Loucy (cell line): Measurements from ENCODE around the gene AQP4.

Experiments
- H2AFZ ChIP-seq: fragments of 200-600 bp; sonication (generic); 2 replicates; pipeline ENCODE4 v1.6.0; 2016; ENCODE audit warnings: antibody characterized with exemption, mild to moderate bottlenecking, low read length, moderate library complexity
- H3F3A ChIP-seq: fragments of 200-600 bp; 2 replicates; pipeline ENCODE4 v1.6.0; 2016; ENCODE audit warnings: antibody characterized with exemption, low read depth, mild to moderate bottlenecking
- H3K27me3 ChIP-seq: fragments of 200-600 bp; sonication (generic); 2 replicates; pipeline ENCODE4 v1.6.1; 2014; ENCODE audit warnings: low read length, mild to moderate bottlenecking; ENCODE audit not compliant: insufficient read depth, poor library complexity, severe bottlenecking
- H3K36me3 ChIP-seq: fragments of 200-600 bp; sonication (generic); 2 replicates; pipeline ENCODE4 v1.6.1; 2016; ENCODE audit warnings: low read length; ENCODE audit not compliant: insufficient read depth
- H3K4me1 ChIP-seq: fragments of 200-600 bp; sonication (generic); 2 replicates; pipeline ENCODE4 v1.5.1; 2014; ENCODE audit warnings: low read length, mild to moderate bottlenecking; ENCODE audit not compliant: insufficient read depth, poor library complexity, severe bottlenecking
- H3K4me2 ChIP-seq: fragments of 200-600 bp; sonication (generic); 2 replicates; pipeline ENCODE4 v1.6.0; 2014; ENCODE audit warnings: antibody characterized with exemption, low read length, low read depth, mild to moderate bottlenecking; ENCODE audit not compliant: poor library complexity, severe bottlenecking
- H3K4me3 ChIP-seq: fragments of 200-600 bp; sonication (generic); 2 replicates; pipeline ENCODE4 v1.5.1; 2014; ENCODE audit warnings: low read length, mild to moderate bottlenecking, mixed read lengths; ENCODE audit not compliant: poor library complexity, severe bottlenecking
- H3K79me2 ChIP-seq: fragments of 200-600 bp; sonication (generic); 2 replicates; pipeline ENCODE4 v1.6.1; 2014; ENCODE audit warnings: low read length; ENCODE audit not compliant: insufficient read depth
- H3K9ac ChIP-seq: fragments of 200-600 bp; sonication (generic); 2 replicates; pipeline ENCODE4 v1.6.0; 2014; ENCODE audit warnings: mild to moderate bottlenecking, low read depth, low read length, moderate library complexity; ENCODE audit not compliant: poor library complexity, severe bottlenecking
- H3K9me2 ChIP-seq: fragments of 200-600 bp; sonication (generic); replicated peaks from 2 replicates; pipeline ENCODE4 v1.6.1; 2016; ENCODE audit warnings: low read depth, low read length, mixed read lengths
- H3K9me3 ChIP-seq: fragments of 200-600 bp; sonication (generic); 2 replicates; pipeline ENCODE4 v1.6.1; 2014; ENCODE audit warnings: mild to moderate bottlenecking, antibody characterized with exemption, low read length, low read depth; ENCODE audit not compliant: insufficient read depth
- H4K20me1 ChIP-seq: fragments of 200-600 bp; sonication (generic); 2 replicates; pipeline ENCODE4 v1.6.0; 2014; ENCODE audit warnings: antibody characterized with exemption, low read length, mild to moderate bottlenecking; ENCODE audit not compliant: insufficient read depth, poor library complexity, severe bottlenecking
- EZH2phosphoT487 ChIP-seq: fragments of 200-600 bp; IDR thresholded peaks from 2 replicates; pipeline ENCODE4 v1.6.1; 2018; ENCODE audit warnings: antibody characterized with exemption, mild to moderate bottlenecking, moderate library complexity, borderline replicate concordance
- TF ChIP-seq, protein P1 (sequence below): fragments of 200-600 bp; sonication (generic); conservative IDR thresholded peaks from 2 replicates; pipeline ENCODE4 v1.5.1; 2014; ENCODE audit warnings: mild to moderate bottlenecking, antibody characterized with exemption, low read length

Gene AQP4

DNA sequence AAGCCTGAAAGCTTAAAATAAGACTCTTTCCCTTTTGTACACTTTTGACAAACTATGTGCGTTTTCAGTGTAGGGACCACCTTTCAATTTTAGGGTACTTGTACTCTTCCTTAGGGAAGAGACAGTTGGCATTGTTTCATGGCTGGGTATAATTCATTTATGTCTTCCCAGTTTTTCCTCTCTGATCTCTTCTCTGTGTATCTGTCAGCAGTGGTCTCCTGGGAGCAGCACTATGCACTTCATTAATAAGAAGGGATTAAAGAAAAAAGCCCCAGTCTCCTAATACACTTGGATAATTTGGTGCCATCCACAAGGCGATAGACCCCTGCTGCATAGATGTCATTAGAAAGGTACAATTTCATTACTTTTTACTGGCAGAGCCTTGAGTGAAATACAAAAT lies 12.1 kb downstream of the AQP4 start:
- no peaks in the 10 kb centered on the region for H4K20me1 ChIP-seq
- no peak overlapping the region for H3K9ac ChIP-seq
- H3F3A ChIP-seq = no peaks in the 10 kb centered on the region
- no peaks in the 10 kb centered on the region for H3K79me2 ChIP-seq
- no peaks in the 10 kb centered on the region for H3K4me1 ChIP-seq
- no peaks in the 10 kb centered on the region for H3K27me3 ChIP-seq
- no peak for TF ChIP-seq EZH2phosphoT487
- TF ChIP-seq, protein P1, sequence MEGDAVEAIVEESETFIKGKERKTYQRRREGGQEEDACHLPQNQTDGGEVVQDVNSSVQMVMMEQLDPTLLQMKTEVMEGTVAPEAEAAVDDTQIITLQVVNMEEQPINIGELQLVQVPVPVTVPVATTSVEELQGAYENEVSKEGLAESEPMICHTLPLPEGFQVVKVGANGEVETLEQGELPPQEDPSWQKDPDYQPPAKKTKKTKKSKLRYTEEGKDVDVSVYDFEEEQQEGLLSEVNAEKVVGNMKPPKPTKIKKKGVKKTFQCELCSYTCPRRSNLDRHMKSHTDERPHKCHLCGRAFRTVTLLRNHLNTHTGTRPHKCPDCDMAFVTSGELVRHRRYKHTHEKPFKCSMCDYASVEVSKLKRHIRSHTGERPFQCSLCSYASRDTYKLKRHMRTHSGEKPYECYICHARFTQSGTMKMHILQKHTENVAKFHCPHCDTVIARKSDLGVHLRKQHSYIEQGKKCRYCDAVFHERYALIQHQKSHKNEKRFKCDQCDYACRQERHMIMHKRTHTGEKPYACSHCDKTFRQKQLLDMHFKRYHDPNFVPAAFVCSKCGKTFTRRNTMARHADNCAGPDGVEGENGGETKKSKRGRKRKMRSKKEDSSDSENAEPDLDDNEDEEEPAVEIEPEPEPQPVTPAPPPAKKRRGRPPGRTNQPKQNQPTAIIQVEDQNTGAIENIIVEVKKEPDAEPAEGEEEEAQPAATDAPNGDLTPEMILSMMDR = no peak
- H3K4me3 ChIP-seq = no peak overlapping the region
- H3K9me3 ChIP-seq = no peaks in the 10 kb centered on the region
- H2AFZ ChIP-seq = no peak overlapping the region
- no peaks in the 10 kb centered on the region for H3K9me2 ChIP-seq
- H3K36me3 ChIP-seq = no peaks in the 10 kb centered on the region
- no peak overlapping the region for H3K4me2 ChIP-seq

DNA sequence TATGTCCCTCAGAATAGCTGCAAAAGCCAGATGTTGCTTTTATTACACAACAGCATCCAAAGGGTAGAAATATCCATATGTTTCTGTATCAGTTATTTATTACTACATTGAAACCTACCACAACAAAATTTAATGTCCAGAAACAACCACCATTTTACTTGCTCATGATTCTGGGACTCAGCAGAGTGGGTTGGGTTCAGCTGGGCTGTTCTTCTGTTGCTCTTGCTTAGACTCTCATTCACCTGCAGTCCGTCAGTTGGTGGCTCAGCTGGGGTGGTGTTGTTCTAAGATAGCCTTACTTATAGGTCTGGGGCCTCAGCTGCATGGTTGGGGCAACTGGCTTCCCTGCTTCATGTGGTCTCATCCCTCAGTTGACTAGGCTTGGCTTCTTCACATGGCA lies 21.7 kb downstream of the AQP4 start:
- Histone ChIP-seq H3K9me2 (no peaks in the 10 kb centered on the region), H3K27me3 (no peaks in the 10 kb centered on the region), H3K79me2 (no peaks in the 10 kb centered on the region), H3K4me3 (no peak overlapping the region), H3K9me3 (no peaks in the 10 kb centered on the region), H3K4me1 (no peaks in the 10 kb centered on the region), H3K9ac (no peak overlapping the region), H2AFZ (no peak overlapping the region), H4K20me1 (no peaks in the 10 kb centered on the region), H3F3A (no peaks in the 10 kb centered on the region), H3K36me3 (no peaks in the 10 kb centered on the region), H3K4me2 (no peak overlapping the region)
- TF ChIP-seq, protein P1 = no peak
- no peak for TF ChIP-seq EZH2phosphoT487

DNA sequence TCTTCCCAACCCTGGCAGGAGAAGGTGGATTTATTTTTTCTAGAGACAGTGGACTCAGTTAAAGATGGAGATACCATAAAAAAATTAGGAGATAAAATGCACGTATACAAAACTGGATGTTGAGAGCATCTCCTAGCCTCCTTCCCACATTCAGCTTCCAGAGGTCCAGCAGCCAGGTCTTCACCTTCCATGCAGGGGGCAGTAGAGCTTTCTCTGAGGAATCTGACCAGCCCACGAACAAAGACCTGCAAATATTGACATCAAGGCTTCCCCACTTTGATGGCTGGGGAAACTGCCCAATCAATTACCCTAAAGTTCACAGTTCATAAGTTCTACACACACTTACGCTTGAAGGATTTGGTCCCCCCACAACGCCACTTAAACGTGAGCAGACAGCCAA lies 24.5 kb downstream of the AQP4 start:
- H3K9me3 ChIP-seq = no peaks in the 10 kb centered on the region
- no peaks in the 10 kb centered on the region for H3F3A ChIP-seq
- no peak overlapping the region for H3K9ac ChIP-seq
- H3K4me3 ChIP-seq = no peak overlapping the region
- no peaks in the 10 kb centered on the region for H3K79me2 ChIP-seq
- H2AFZ ChIP-seq = no peak overlapping the region
- TF ChIP-seq EZH2phosphoT487 = no peak
- TF ChIP-seq, protein P1 = peak; percentile 31; the same call in 1 of the 2 replicates
- no peaks in the 10 kb centered on the region for H4K20me1 ChIP-seq
- H3K27me3 ChIP-seq = no peaks in the 10 kb centered on the region
- no peak overlapping the region for H3K4me2 ChIP-seq
- H3K9me2 ChIP-seq = no peaks in the 10 kb centered on the region
- H3K4me1 ChIP-seq = no peaks in the 10 kb centered on the region
- no peaks in the 10 kb centered on the region for H3K36me3 ChIP-seq
